ENCODE measurements around the gene KHDC3L.

- TF ChIP-seq CTCF (conservative IDR thresholded peaks at IDR 0.05; ENCODE audit: low read depth, low read length) (no peak), NFE2L2 (IDR thresholded peaks at IDR 0.05; ENCODE audit: low read depth, low read length) (no peak), POLR2A (IDR thresholded peaks at IDR 0.05; ENCODE audit: low read depth, low read length) (no peak), RAD21 (IDR thresholded peaks at IDR 0.05; ENCODE audit: low read length) (no peak), CEBPB (IDR thresholded peaks at IDR 0.05; ENCODE audit: low read depth, low read length) (no peak), SMC3 (IDR thresholded peaks at IDR 0.05; ENCODE audit: low read depth, low read length) (no peak)
Observed at GRCh38 chr6:73400656-73401055, 38.2 kb downstream of the KHDC3L start.
